Measurements from ENCODE around the gene LAPTM5.

The LAPTM5 gene

GRCh38 chr1:30716646-30717045, 40.9 kb downstream of the LAPTM5 start:
- Histone ChIP-seq H3K36me3 (ENCODE audit: control insufficient read depth, insufficient read depth, low read length) (no peaks in the 10 kb centered on the region), H3K9ac (ENCODE audit: low read length) (no peak overlapping the region), H3K4me3 (ENCODE audit: low read length) (no peak overlapping the region), H3K9me3 (ENCODE audit: control insufficient read depth, low read length) (no peaks in the 10 kb centered on the region), H3K4me1 (ENCODE audit: control insufficient read depth, insufficient read depth, low read length) (peaks cover 23% of the 10 kb centered on the region), H3K27me3 (ENCODE audit: control insufficient read depth, insufficient read depth, low read length) (no peaks in the 10 kb centered on the region)

GRCh38 chr1:30715886-30716285, 41.7 kb downstream of the LAPTM5 start:
- Histone ChIP-seq H3K4me1 (ENCODE audit: control insufficient read depth, insufficient read depth, low read length) (peaks cover 23% of the 10 kb centered on the region), H3K36me3 (ENCODE audit: control insufficient read depth, insufficient read depth, low read length) (no peaks in the 10 kb centered on the region), H3K4me3 (ENCODE audit: low read length) (no peak overlapping the region), H3K9ac (ENCODE audit: low read length) (no peak overlapping the region), H3K9me3 (ENCODE audit: control insufficient read depth, low read length) (no peaks in the 10 kb centered on the region), H3K27me3 (ENCODE audit: control insufficient read depth, insufficient read depth, low read length) (no peaks in the 10 kb centered on the region)

DNA sequence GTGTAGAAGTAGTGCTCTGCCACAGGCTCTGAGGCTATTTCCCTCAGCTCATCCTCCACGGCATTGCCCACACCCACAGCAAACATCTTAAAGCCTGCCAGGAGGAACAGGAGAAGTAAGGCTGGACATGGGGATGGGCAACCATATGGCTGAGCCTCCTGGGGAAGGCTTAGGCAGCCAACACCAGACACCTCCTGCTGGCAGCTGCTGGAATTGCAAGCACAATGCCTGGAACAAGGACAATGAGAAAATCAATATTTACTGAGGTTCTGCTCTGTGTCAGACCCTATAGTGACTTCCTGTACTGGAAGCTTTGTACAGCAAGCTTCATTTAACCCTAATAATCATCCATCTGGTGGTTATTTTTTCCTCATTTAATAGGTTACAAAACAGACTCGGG, 42.4 kb downstream of the LAPTM5 start:
- H3K4me3 ChIP-seq (ENCODE audit: low read length) = no peak overlapping the region
- H3K27me3 ChIP-seq (ENCODE audit: control insufficient read depth, insufficient read depth, low read length) = no peaks in the 10 kb centered on the region
- H3K9ac ChIP-seq (ENCODE audit: low read length) = no peak overlapping the region
- H3K36me3 ChIP-seq (ENCODE audit: control insufficient read depth, insufficient read depth, low read length) = no peaks in the 10 kb centered on the region
- no peaks in the 10 kb centered on the region for H3K9me3 ChIP-seq (ENCODE audit: control insufficient read depth, low read length)
- peaks cover 23% of the 10 kb centered on the region for H3K4me1 ChIP-seq (ENCODE audit: control insufficient read depth, insufficient read depth, low read length)

DNA sequence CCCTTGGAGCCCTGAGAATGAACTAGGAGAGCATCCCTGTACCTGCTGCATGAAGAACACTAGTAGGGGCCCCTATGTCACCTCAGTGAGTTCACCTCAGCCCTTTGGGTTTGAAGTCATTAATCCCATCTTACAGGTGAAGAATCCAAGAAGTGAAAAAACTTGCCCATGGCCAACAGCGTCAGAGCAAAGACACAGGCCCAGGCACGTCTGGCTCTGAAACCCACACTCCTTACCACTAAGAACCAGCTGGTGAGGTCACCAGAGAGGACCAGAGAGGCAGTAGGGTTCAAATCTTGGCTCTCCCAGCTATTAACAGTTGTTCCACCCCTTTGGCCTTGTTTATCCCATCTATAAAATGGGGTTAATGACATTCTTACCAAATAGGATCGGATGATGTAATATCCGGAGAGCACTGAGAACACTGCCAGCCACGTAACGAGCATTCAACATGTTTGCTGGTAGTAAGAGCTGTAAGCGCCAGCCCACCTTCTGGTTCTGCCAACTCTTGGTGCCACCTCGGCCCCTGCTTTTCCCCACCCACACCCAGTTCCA, 43.0 kb downstream of the LAPTM5 start:
- Histone ChIP-seq H3K4me1 (ENCODE audit: control insufficient read depth, insufficient read depth, low read length) (peaks cover 21% of the 10 kb centered on the region), H3K9ac (ENCODE audit: low read length) (no peak overlapping the region), H3K4me3 (ENCODE audit: low read length) (no peak overlapping the region), H3K27me3 (ENCODE audit: control insufficient read depth, insufficient read depth, low read length) (no peaks in the 10 kb centered on the region), H3K36me3 (ENCODE audit: control insufficient read depth, insufficient read depth, low read length) (no peaks in the 10 kb centered on the region), H3K9me3 (ENCODE audit: control insufficient read depth, low read length) (no peaks in the 10 kb centered on the region)

- Histone ChIP-seq H3K36me3 (ENCODE audit: control insufficient read depth, insufficient read depth, low read length) (no peaks in the 10 kb centered on the region), H3K27me3 (ENCODE audit: control insufficient read depth, insufficient read depth, low read length) (no peaks in the 10 kb centered on the region), H3K9me3 (ENCODE audit: control insufficient read depth, low read length) (no peaks in the 10 kb centered on the region), H3K4me3 (ENCODE audit: low read length) (no peak overlapping the region), H3K4me1 (ENCODE audit: control insufficient read depth, insufficient read depth, low read length) (peaks cover 15% of the 10 kb centered on the region), H3K9ac (ENCODE audit: low read length) (no peak overlapping the region)
Observed at GRCh38 chr1:30714025-30714424, 43.5 kb downstream of the LAPTM5 start.

DNA sequence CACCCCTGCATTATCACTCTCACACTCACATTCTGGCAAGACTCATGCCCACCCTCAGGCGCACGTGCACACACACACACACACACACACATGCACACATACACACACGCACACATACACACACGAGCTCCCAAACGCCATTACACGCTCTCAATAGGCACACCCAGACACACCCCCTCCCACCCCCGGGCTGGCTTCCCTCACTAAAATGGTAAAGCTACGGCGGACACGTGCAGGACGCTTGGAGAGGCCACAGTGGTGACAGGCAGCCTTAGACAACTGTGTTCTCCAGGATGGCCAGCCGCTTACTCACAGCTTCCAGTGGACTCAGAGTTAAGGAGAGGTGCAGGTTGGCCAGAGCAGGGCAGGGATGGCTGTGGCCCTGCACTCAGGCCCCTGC, 44.3 kb downstream of the LAPTM5 start:
- no peak overlapping the region for H3K9ac ChIP-seq (ENCODE audit: low read length)
- no peaks in the 10 kb centered on the region for H3K27me3 ChIP-seq (ENCODE audit: control insufficient read depth, insufficient read depth, low read length)
- peaks cover 12% of the 10 kb centered on the region for H3K4me1 ChIP-seq (ENCODE audit: control insufficient read depth, insufficient read depth, low read length)
- no peaks in the 10 kb centered on the region for H3K9me3 ChIP-seq (ENCODE audit: control insufficient read depth, low read length)
- H3K4me3 ChIP-seq (ENCODE audit: low read length) = no peak overlapping the region
- no peaks in the 10 kb centered on the region for H3K36me3 ChIP-seq (ENCODE audit: control insufficient read depth, insufficient read depth, low read length)

- no peak overlapping the region for H3K4me3 ChIP-seq (ENCODE audit: low read length)
- peaks cover 12% of the 10 kb centered on the region for H3K4me1 ChIP-seq (ENCODE audit: control insufficient read depth, insufficient read depth, low read length)
- H3K9me3 ChIP-seq (ENCODE audit: control insufficient read depth, low read length) = no peaks in the 10 kb centered on the region
Observed at GRCh38 chr1:30712583-30712982, 45.0 kb downstream of the LAPTM5 start.

GRCh38 chr1:30710407-30710806, 47.2 kb downstream of the LAPTM5 start:
- Histone ChIP-seq H3K27me3 (ENCODE audit: control insufficient read depth, insufficient read depth, low read length) (no peaks in the 10 kb centered on the region), H3K4me3 (ENCODE audit: low read length) (no peak overlapping the region), H3K9ac (ENCODE audit: low read length) (no peak overlapping the region), H3K36me3 (ENCODE audit: control insufficient read depth, insufficient read depth, low read length) (no peaks in the 10 kb centered on the region), H3K9me3 (ENCODE audit: control insufficient read depth, low read length) (no peaks in the 10 kb centered on the region), H3K4me1 (ENCODE audit: control insufficient read depth, insufficient read depth, low read length) (peaks cover 12% of the 10 kb centered on the region)

More at GRCh38 chr1:30712583-30712982, 45.0 kb downstream of the LAPTM5 start:
- Histone ChIP-seq H3K36me3 (ENCODE audit: control insufficient read depth, insufficient read depth, low read length) (no peaks in the 10 kb centered on the region), H3K9ac (ENCODE audit: low read length) (no peak overlapping the region), H3K27me3 (ENCODE audit: control insufficient read depth, insufficient read depth, low read length) (no peaks in the 10 kb centered on the region)

DNA sequence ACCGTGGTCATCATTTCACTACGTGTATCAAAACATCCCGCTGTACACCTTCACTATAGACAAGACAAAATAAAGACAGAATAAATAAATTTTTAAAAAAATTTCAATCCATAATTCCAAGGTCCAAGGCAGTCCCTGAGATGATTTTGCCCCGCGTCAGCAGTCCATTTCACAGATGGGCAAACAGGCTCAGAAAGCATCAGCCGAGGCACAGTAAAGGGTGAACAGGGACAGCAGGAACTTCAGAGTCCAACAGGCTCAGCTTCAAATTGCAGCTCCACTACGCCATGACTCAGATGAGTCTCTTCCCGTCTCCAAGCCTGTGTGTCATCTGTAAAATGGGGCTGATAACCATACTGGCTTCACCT, 49.2 kb downstream of the LAPTM5 start:
- H3K9ac ChIP-seq (ENCODE audit: low read length) = no peak overlapping the region
- H3K9me3 ChIP-seq (ENCODE audit: control insufficient read depth, low read length) = no peaks in the 10 kb centered on the region
- H3K4me3 ChIP-seq (ENCODE audit: low read length) = no peak overlapping the region
- no peaks in the 10 kb centered on the region for H3K36me3 ChIP-seq (ENCODE audit: control insufficient read depth, insufficient read depth, low read length)
- no peaks in the 10 kb centered on the region for H3K27me3 ChIP-seq (ENCODE audit: control insufficient read depth, insufficient read depth, low read length)
- H3K4me1 ChIP-seq (ENCODE audit: control insufficient read depth, insufficient read depth, low read length) = peaks cover 1% of the 10 kb centered on the region

GRCh38 chr1:30707412-30708360, 49.9 kb downstream of the LAPTM5 start:
- Histone ChIP-seq H3K4me3 (ENCODE audit: low read length) (no peak overlapping the region), H3K36me3 (ENCODE audit: control insufficient read depth, insufficient read depth, low read length) (no peaks in the 10 kb centered on the region), H3K9ac (ENCODE audit: low read length) (no peak overlapping the region), H3K4me1 (ENCODE audit: control insufficient read depth, insufficient read depth, low read length) (no peaks in the 10 kb centered on the region), H3K27me3 (ENCODE audit: control insufficient read depth, insufficient read depth, low read length) (no peaks in the 10 kb centered on the region), H3K9me3 (ENCODE audit: control insufficient read depth, low read length) (no peaks in the 10 kb centered on the region)

DNA sequence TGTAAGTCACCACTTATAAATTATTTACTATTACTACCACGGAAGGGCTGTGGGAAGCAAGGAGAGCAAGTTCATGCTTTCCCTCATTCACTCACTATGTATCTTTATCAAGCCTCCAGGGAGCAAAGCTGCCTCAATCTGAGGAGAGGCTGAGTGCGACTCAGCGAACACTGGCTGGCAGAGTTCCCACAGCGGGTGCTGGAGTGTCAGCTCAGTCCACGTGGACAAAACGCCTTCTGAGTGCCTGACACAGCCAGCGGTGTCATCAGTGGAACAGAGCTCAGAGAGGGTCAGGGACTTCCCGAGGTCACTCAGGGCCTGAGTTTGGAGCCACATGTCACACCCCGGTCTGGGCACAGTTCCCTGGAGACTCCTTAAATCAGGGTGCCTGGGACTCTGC, 51.0 kb downstream of the LAPTM5 start:
- Histone ChIP-seq H3K9me3 (ENCODE audit: control insufficient read depth, low read length) (no peaks in the 10 kb centered on the region), H3K4me1 (ENCODE audit: control insufficient read depth, insufficient read depth, low read length) (no peaks in the 10 kb centered on the region), H3K4me3 (ENCODE audit: low read length) (no peak overlapping the region), H3K36me3 (ENCODE audit: control insufficient read depth, insufficient read depth, low read length) (no peaks in the 10 kb centered on the region), H3K9ac (ENCODE audit: low read length) (no peak overlapping the region), H3K27me3 (ENCODE audit: control insufficient read depth, insufficient read depth, low read length) (no peaks in the 10 kb centered on the region)

- Histone ChIP-seq H3K9ac (ENCODE audit: low read length) (no peak overlapping the region), H3K4me1 (ENCODE audit: control insufficient read depth, insufficient read depth, low read length) (no peaks in the 10 kb centered on the region), H3K27me3 (ENCODE audit: control insufficient read depth, insufficient read depth, low read length) (no peaks in the 10 kb centered on the region), H3K36me3 (ENCODE audit: control insufficient read depth, insufficient read depth, low read length) (no peaks in the 10 kb centered on the region), H3K9me3 (ENCODE audit: control insufficient read depth, low read length) (no peaks in the 10 kb centered on the region), H3K4me3 (ENCODE audit: low read length) (no peak overlapping the region)
Observed at GRCh38 chr1:30705698-30706097, 51.9 kb downstream of the LAPTM5 start.

Measured in mucosa of stomach (tissue), 1 donor.